Panc1 (cell line): ENCODE results near the gene PPIA.

Experiments used
- POLR2AphosphoS5 ChIP-seq: IDR thresholded peaks from 2 replicates; pipeline ENCODE4 v1.6.1; 2012; ENCODE audit warnings: mild to moderate bottlenecking, low read depth, low read length, moderate library complexity
- SIN3A ChIP-seq: IDR thresholded peaks from 2 replicates; pipeline ENCODE4 v1.6.1; 2012; ENCODE audit warnings: low read depth, mild to moderate bottlenecking, low read length, moderate library complexity, borderline replicate concordance; ENCODE audit not compliant: insufficient read depth
- TF ChIP-seq, protein P1 (sequence below): fragments of 450-650 bp; IDR thresholded peaks from 2 replicates; pipeline ENCODE4 v1.5.1; 2017; ENCODE audit warnings: mild to moderate bottlenecking
- TF ChIP-seq, protein P2 (sequence below), 2 experiments: IDR thresholded peaks; 2 replicates each; pipeline ENCODE4 v1.6.1; 2011 to 2012; ENCODE audit warnings: low read depth in 2 of 2, control low read depth in 1 of 2, low read length in 1 of 2, mild to moderate bottlenecking in 1 of 2, moderate library complexity in 1 of 2; ENCODE audit not compliant: insufficient read depth in 1 of 2

DNA sequence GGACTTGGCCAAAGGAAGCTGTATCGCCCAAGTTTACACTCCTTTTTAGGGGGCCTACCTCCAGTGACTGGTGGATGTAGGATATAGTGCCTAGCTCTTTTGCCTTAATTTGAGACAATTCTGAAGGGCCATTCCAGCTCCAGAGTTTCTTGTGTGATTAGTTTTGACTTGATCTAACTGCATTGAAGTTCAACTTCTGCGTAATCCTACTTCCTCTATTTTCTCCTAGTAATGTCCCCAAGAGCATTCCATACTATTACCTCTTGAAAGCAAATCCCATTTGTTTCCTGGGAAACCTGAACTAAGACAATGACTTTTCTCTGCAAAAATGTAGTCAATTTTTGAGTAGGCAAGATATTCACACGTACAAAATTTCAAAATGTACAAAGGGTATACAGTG is 56.1 kb downstream of the PPIA start:
- TF ChIP-seq, protein P1, sequence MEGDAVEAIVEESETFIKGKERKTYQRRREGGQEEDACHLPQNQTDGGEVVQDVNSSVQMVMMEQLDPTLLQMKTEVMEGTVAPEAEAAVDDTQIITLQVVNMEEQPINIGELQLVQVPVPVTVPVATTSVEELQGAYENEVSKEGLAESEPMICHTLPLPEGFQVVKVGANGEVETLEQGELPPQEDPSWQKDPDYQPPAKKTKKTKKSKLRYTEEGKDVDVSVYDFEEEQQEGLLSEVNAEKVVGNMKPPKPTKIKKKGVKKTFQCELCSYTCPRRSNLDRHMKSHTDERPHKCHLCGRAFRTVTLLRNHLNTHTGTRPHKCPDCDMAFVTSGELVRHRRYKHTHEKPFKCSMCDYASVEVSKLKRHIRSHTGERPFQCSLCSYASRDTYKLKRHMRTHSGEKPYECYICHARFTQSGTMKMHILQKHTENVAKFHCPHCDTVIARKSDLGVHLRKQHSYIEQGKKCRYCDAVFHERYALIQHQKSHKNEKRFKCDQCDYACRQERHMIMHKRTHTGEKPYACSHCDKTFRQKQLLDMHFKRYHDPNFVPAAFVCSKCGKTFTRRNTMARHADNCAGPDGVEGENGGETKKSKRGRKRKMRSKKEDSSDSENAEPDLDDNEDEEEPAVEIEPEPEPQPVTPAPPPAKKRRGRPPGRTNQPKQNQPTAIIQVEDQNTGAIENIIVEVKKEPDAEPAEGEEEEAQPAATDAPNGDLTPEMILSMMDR, result no peak
- TF ChIP-seq SIN3A (no peak), POLR2AphosphoS5 (no peak)
- TF ChIP-seq, protein P2, sequence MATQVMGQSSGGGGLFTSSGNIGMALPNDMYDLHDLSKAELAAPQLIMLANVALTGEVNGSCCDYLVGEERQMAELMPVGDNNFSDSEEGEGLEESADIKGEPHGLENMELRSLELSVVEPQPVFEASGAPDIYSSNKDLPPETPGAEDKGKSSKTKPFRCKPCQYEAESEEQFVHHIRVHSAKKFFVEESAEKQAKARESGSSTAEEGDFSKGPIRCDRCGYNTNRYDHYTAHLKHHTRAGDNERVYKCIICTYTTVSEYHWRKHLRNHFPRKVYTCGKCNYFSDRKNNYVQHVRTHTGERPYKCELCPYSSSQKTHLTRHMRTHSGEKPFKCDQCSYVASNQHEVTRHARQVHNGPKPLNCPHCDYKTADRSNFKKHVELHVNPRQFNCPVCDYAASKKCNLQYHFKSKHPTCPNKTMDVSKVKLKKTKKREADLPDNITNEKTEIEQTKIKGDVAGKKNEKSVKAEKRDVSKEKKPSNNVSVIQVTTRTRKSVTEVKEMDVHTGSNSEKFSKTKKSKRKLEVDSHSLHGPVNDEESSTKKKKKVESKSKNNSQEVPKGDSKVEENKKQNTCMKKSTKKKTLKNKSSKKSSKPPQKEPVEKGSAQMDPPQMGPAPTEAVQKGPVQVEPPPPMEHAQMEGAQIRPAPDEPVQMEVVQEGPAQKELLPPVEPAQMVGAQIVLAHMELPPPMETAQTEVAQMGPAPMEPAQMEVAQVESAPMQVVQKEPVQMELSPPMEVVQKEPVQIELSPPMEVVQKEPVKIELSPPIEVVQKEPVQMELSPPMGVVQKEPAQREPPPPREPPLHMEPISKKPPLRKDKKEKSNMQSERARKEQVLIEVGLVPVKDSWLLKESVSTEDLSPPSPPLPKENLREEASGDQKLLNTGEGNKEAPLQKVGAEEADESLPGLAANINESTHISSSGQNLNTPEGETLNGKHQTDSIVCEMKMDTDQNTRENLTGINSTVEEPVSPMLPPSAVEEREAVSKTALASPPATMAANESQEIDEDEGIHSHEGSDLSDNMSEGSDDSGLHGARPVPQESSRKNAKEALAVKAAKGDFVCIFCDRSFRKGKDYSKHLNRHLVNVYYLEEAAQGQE (IDR thresholded peaks at IDR 0.05; ENCODE audit: insufficient read depth in 1 of 2, low read depth in 2 of 2, low read length in 1 of 2), result no peak
